HG02852 (cell line): ENCODE data around the gene MAP6.
"Not testable (repeated sequence)": the region's sequence is repeated elsewhere in the genome, so short reads cannot be mapped to it uniquely, and the experiment has no call there.

Source experiments
- ATAC-seq: cut with Tn5 transposase; IDR thresholded peaks from one replicate; pipeline ENCODE4 v1.9.1; 2021; ENCODE audit warnings: mild to moderate bottlenecking, moderate library complexity; ENCODE audit not compliant: unreplicated experiment

Gene MAP6

GRCh38 chr11:75668451-75669297, at the start of gene MAP6:
Gene MAP6, minus strand, starts transcription at chr11:75669038. Its CDS starts 669 bp downstream, at chr11:75668369.
- peak; percentile 42 for ATAC-seq

GRCh38 chr11:75717608-75718418, 49.0 kb upstream of the MAP6 start, which contains the start of gene MOGAT2:
Gene MOGAT2, plus strand, starts transcription at chr11:75717838. Its CDS starts 51 bp downstream, at chr11:75717889.
- ATAC-seq = no peak

GRCh38 chr11:75716659-75717058, 47.8 kb upstream of the MAP6 start:
- no peak for ATAC-seq

GRCh38 chr11:75715688-75716087, 46.9 kb upstream of the MAP6 start:
- no peak for ATAC-seq

GRCh38 chr11:75714211-75714610, 45.4 kb upstream of the MAP6 start:
- no peak for ATAC-seq

GRCh38 chr11:75706260-75706729, 37.5 kb upstream of the MAP6 start:
- no peak for ATAC-seq

GRCh38 chr11:75705541-75705940, 36.7 kb upstream of the MAP6 start:
- ATAC-seq = no peak

GRCh38 chr11:75703695-75704237, 34.9 kb upstream of the MAP6 start:
- ATAC-seq = no peak

- no peak for ATAC-seq
Observed at GRCh38 chr11:75700940-75701339, 32.1 kb upstream of the MAP6 start.

GRCh38 chr11:75697906-75698581, 29.2 kb upstream of the MAP6 start:
- no peak for ATAC-seq

GRCh38 chr11:75691804-75692203, 23.0 kb upstream of the MAP6 start:
- no peak for ATAC-seq

GRCh38 chr11:75689863-75690609, 21.2 kb upstream of the MAP6 start:
- ATAC-seq = peak; percentile 84

- ATAC-seq = not testable (repeated sequence)
Observed at GRCh38 chr11:75683856-75684255, 15.0 kb upstream of the MAP6 start.

GRCh38 chr11:75679566-75679965, 10.7 kb upstream of the MAP6 start:
- ATAC-seq = no peak

- no peak for ATAC-seq
Observed at GRCh38 chr11:75678620-75679259, 9.9 kb upstream of the MAP6 start.

GRCh38 chr11:75677909-75678308, 9.1 kb upstream of the MAP6 start:
- no peak for ATAC-seq

GRCh38 chr11:75677275-75677674, 8.4 kb upstream of the MAP6 start:
- ATAC-seq = no peak

GRCh38 chr11:75673977-75674582, 5.2 kb upstream of the MAP6 start:
- no peak for ATAC-seq

- ATAC-seq = peak; percentile 33
Observed at GRCh38 chr11:75667831-75668450, 897 bp downstream of the MAP6 start.
